GM12878 (cell line): ENCODE measurements around the gene GBX1. TPM values are rescaled to one million over a fixed set of nuclear protein-coding genes. Genes with fewer than 3 reads are reported as not detected.

ENCODE experiments used
- ATAC-seq: fragments of 200-7000 bp; cut with Tn5 transposase; 3 replicates; pipeline ENCODE4 v1.9.1; 2020; ENCODE audit warnings: mild to moderate bottlenecking, moderate library complexity
- BruUV-seq: library from RNA; stranded (reverse); fragments of 400-500 nt; replicated peaks from 2 replicates; lab custom pipeline; 2021; lab: Mats Ljungman, UMichigan
- CTCF ChIA-PET: fragments of 300-600 bp; sonication (Branson Sonifier 250); formaldehyde crosslinking; extraction: SDS; loops from one replicate; lab custom pipeline; 2021; ENCODE audit warnings: inconsistent platforms; lab: Yijun Ruan, JAX
- POLR2A ChIA-PET: fragments of 350-600 bp; formaldehyde crosslinking; extraction: SDS; loops from one replicate; lab custom pipeline; 2021; ENCODE audit warnings: inconsistent platforms; lab: Charles Lee
- RAD21 ChIA-PET: fragments of 300-600 bp; sonication (Branson Sonifier 250); formaldehyde crosslinking; loops from one replicate; lab custom pipeline; 2023; ENCODE audit warnings: antibody characterized with exemption; ENCODE audit not compliant: unreplicated experiment; lab: Charles Lee
- SMC1A ChIA-PET: fragments of 300-600 bp; sonication (Branson Sonifier 250); formaldehyde crosslinking; loops from one replicate; lab custom pipeline; 2023; ENCODE audit not compliant: unreplicated experiment, uncharacterized antibody; lab: Charles Lee
- DNase-seq: peaks from one replicate; pipeline ENCODE4 v3.0.0-alpha.2; 2011; ENCODE audit warnings: low read depth, low spot score
- FAIRE-seq: peaks from 3 replicates; lab custom pipeline; 2011; peaks lifted over from hg19 to GRCh38; lab: Jason Lieb, UNC
- H2AFZ ChIP-seq: 2 replicates; pipeline ENCODE4 v1.6.0; 2011; ENCODE audit warnings: low read depth, low read length, control low read depth; ENCODE audit not compliant: control insufficient read depth
- H3K27ac ChIP-seq: 2 replicates; pipeline ENCODE4 v1.5.1; 2011; ENCODE audit warnings: control low read depth; ENCODE audit not compliant: control insufficient read depth, insufficient read depth
- H3K27me3 ChIP-seq, 2 experiments: replicated peaks in 1 of 2; 2 replicates each; pipeline versions ENCODE4 v1.6.0 to v1.6.1; 2011; ENCODE audit warnings: low read length in 1 of 2; ENCODE audit not compliant: control insufficient read depth in 2 of 2, insufficient read depth in 2 of 2
- H3K36me3 ChIP-seq, 2 experiments: 2 replicates each; pipeline ENCODE4 v1.5.1; 2011; ENCODE audit warnings: low read length in 1 of 2; ENCODE audit not compliant: control insufficient read depth in 2 of 2, insufficient read depth in 2 of 2
- H3K4me1 ChIP-seq: 2 replicates; pipeline ENCODE4 v1.6.1; 2011; ENCODE audit warnings: mild to moderate bottlenecking, low read length, moderate library complexity, mixed read lengths; ENCODE audit not compliant: control insufficient read depth, insufficient read depth
- H3K4me2 ChIP-seq: 2 replicates; pipeline ENCODE4 v1.6.0; 2011; ENCODE audit warnings: control low read depth; ENCODE audit not compliant: control insufficient read depth, insufficient read depth
- H3K4me3 ChIP-seq: fragments of 200-600 bp; sonication (generic); 2 replicates; pipeline ENCODE4 v1.5.1; 2016
- H3K79me2 ChIP-seq: 2 replicates; pipeline ENCODE4 v1.6.0; 2011; ENCODE audit warnings: low read length; ENCODE audit not compliant: control insufficient read depth, insufficient read depth
- H3K9ac ChIP-seq: 2 replicates; pipeline ENCODE4 v1.8.0; 2011; ENCODE audit warnings: low read length, control low read depth, mixed read lengths; ENCODE audit not compliant: control insufficient read depth, insufficient read depth
- H3K9me3 ChIP-seq: replicated peaks from 3 replicates; pipeline ENCODE4 v1.5.1; 2011; ENCODE audit warnings: mild to moderate bottlenecking, low read length; ENCODE audit not compliant: control insufficient read depth, insufficient read depth
- H4K20me1 ChIP-seq: 2 replicates; pipeline ENCODE4 v1.6.0; 2011; ENCODE audit not compliant: control insufficient read depth, insufficient read depth
- ATF2 ChIP-seq: IDR thresholded peaks from 2 replicates; pipeline ENCODE4 v1.6.1; 2012; ENCODE audit warnings: low read length, inconsistent platforms
- BHLHE40 ChIP-seq, 2 experiments: fragments of 450-650 bp in 1 of 2; IDR thresholded peaks; 2 replicates each; pipeline ENCODE4 v1.6.1; 2011 to 2017; ENCODE audit warnings: low read depth in 2 of 2, borderline replicate concordance in 1 of 2, improper control_type of control experiment in 1 of 2, low read length in 1 of 2, mild to moderate bottlenecking in 1 of 2
- DPF2 ChIP-seq: fragments of 450-650 bp; IDR thresholded peaks from 2 replicates; pipeline ENCODE4 v1.6.1; 2017; ENCODE audit warnings: mild to moderate bottlenecking
- ETV6 ChIP-seq, 2 experiments: fragments of 450-650 bp in 1 of 2; IDR thresholded peaks in 1 of 2; conservative IDR thresholded peaks in 1 of 2; 2 replicates each; pipeline ENCODE4 v1.6.1; 2014; ENCODE audit warnings: antibody characterized with exemption in 1 of 2, borderline replicate concordance in 1 of 2, low read depth in 1 of 2, mild to moderate bottlenecking in 1 of 2, moderate library complexity in 1 of 2
- JUNB ChIP-seq: IDR thresholded peaks from 2 replicates; pipeline ENCODE4 v1.6.1; 2016; ENCODE audit warnings: antibody characterized with exemption, mild to moderate bottlenecking
- NRF1 ChIP-seq: conservative IDR thresholded peaks from 2 replicates; pipeline ENCODE4 v1.6.1; 2011; ENCODE audit warnings: mild to moderate bottlenecking, low read depth, low read length, improper control_type of control experiment
- POLR2AphosphoS2 ChIP-seq: IDR thresholded peaks from 2 replicates; pipeline ENCODE4 v1.6.1; 2011; ENCODE audit warnings: low read depth, mild to moderate bottlenecking, low read length, improper control_type of control experiment, moderate library complexity
- SIX5 ChIP-seq: IDR thresholded peaks from 2 replicates; pipeline ENCODE4 v1.6.1; 2011; ENCODE audit warnings: mild to moderate bottlenecking, low read depth, low read length, moderate library complexity; ENCODE audit not compliant: severe bottlenecking
- SMC3 ChIP-seq: IDR thresholded peaks from 2 replicates; pipeline ENCODE4 v1.6.1; 2011; ENCODE audit warnings: low read length, improper control_type of control experiment, borderline replicate concordance
- SREBF2 ChIP-seq: IDR thresholded peaks from 2 replicates; pipeline ENCODE4 v1.6.1; 2012; ENCODE audit warnings: mild to moderate bottlenecking, low read length
- TARDBP ChIP-seq: IDR thresholded peaks from 2 replicates; pipeline ENCODE4 v1.6.1; 2016; ENCODE audit warnings: borderline replicate concordance
- TCF3 ChIP-seq: IDR thresholded peaks from 2 replicates; pipeline ENCODE4 v1.6.1; 2012; ENCODE audit warnings: low read depth, mild to moderate bottlenecking, low read length, borderline replicate concordance; ENCODE audit not compliant: insufficient read depth
- WRNIP1 ChIP-seq: IDR thresholded peaks from 2 replicates; pipeline ENCODE4 v1.6.1; 2011; ENCODE audit warnings: low read depth, low read length, improper control_type of control experiment, borderline replicate concordance
- ZBTB11 ChIP-seq: fragments of 450-650 bp; formaldehyde crosslinking; IDR thresholded peaks from 2 replicates; pipeline ENCODE4 v1.5.0; 2022; ENCODE audit warnings: mild to moderate bottlenecking, missing genetic modification characterization
- WGBS: methylation state at CpG from one replicate; pipeline ENCODE4 v1.1.6; 2016; ENCODE audit warnings: low lambda C conversion rate; ENCODE audit not compliant: insufficient replicate concordance, insufficient coverage; ENCODE audit errors: missing lambda C conversion rate; 5-methylcytosine and 5-hydroxymethylcytosine counted together
- in situ Hi-C: fragments of 300-500 bp; cut with MboI; formaldehyde crosslinking; loops from 9 replicates; pipeline ENCODE4 v1.14.3; 2018; ENCODE audit warnings: mixed read lengths
- intact Hi-C: fragments of 100-400 bp; cut with micrococcal nuclease; formaldehyde crosslinking; loops from one replicate; pipeline ENCODE4 v1.14.2; 2022; ENCODE audit not compliant: unreplicated experiment
- polyA plus RNA-seq, 11 experiments: library from polyadenylated mRNA; depleted of rRNA in 4 of 11; unstranded in 6 of 11; stranded (reverse) in 5 of 11; fragments of >200 nt; fragmentation: Nextera tagmentation in 4 of 11; fragmentation: Illumina TruSeq in 1 of 11; extraction: Ambion mirVana in 4 of 11; extraction: Trizol in 1 of 11; gene quantifications; 1 replicate in 1 of 11; 2 replicates in 10 of 11; pipeline versions ENCODE4 v1.2.1 to v1.2.3, GENCODE V29; 2011 to 2016; ENCODE audit warnings: inconsistent platforms in 2 of 11, missing spikeins in 2 of 11, low read depth in 1 of 11
- total RNA-seq, 4 experiments: library from RNA; depleted of rRNA in 3 of 4; stranded (reverse); fragments of >200 nt in 3 of 4; fragmentation: Illumina TruSeq in 1 of 4; extraction: Trizol in 1 of 4; gene quantifications; 2 replicates each; pipeline versions ENCODE4 v1.2.1 to v1.2.3, GENCODE V29; 2013 to 2021
- TF ChIP-seq, protein P1 (sequence below): fragments of 450-650 bp; IDR thresholded peaks from 2 replicates; pipeline ENCODE4 v1.6.1; 2017; ENCODE audit warnings: mild to moderate bottlenecking, moderate library complexity

The GBX1 gene
- total and polyA plus RNA-seq, 10 of the 15 experiments (the other 5 are each of a cell fraction or from before 2014, with no cell fraction given): not detected

GRCh38 chr7:151207804-151208203 is 40.3 kb upstream of the GBX1 start:
- H3K9ac ChIP-seq: no peak overlapping the region
- SMC1A ChIA-PET: no interaction called here
- DNase-seq: no peak
- in situ Hi-C loops (no loop called here), intact Hi-C loops (no loop called here)
- H3K4me1 ChIP-seq: no peaks in the 10 kb centered on the region
- RAD21 ChIA-PET: no interaction called here
- H3K4me2 ChIP-seq: no peak overlapping the region
- BruUV-seq: no TSS peak
- H3K36me3 ChIP-seq: no peaks in the 10 kb centered on the region
- no peak for ATAC-seq
- H2AFZ ChIP-seq: no peak overlapping the region
- WGBS: 73% methylated on average over 12 of the region's 12 CpGs
- peaks cover 1 to 2% of the 10 kb centered on the region in 2 experiments; a peak in 3 of 4 replicates for H3K27me3 ChIP-seq
- POLR2A ChIA-PET: interaction anchor here (1.5 kb wide), 1 partner anchor 19 kb away, joined by 6 read pairs; the partner anchor contains the start of gene ABCF2
- H3K27ac ChIP-seq: no peak overlapping the region
- no peaks in the 10 kb centered on the region for H4K20me1 ChIP-seq
- FAIRE-seq: no peak
- CTCF ChIA-PET: interaction anchor here (0.8 to 2.0 kb wide), 2 partner anchors 9 to 36 kb away, joined by 3 to 7 read pairs; no protein-coding TSS in a partner anchor
- no peaks in the 10 kb centered on the region for H3K79me2 ChIP-seq
- H3K4me3 ChIP-seq: no peak overlapping the region
- H3K9me3 ChIP-seq: no peaks in the 10 kb centered on the region
- TF ChIP-seq WRNIP1 (no peak), DPF2 (no peak), SMC3 (no peak), TCF3 (no peak), TARDBP (no peak), JUNB (no peak), SREBF2 (no peak), NRF1 (no peak), BHLHE40 (IDR thresholded peaks at IDR 0.05; ENCODE audit: borderline replicate concordance in 1 of 2, low read depth in 2 of 2, low read length in 1 of 2) (no peak), ATF2 (no peak), ETV6 (conservative IDR thresholded peaks at IDR 0.05 in 1 of 2, IDR thresholded peaks at IDR 0.05 in 1 of 2; ENCODE audit: borderline replicate concordance in 1 of 2, low read depth in 1 of 2) (no peak), ZBTB11 (CRISPR knock-in tag) (no peak), SIX5 (no peak), POLR2AphosphoS2 (no peak)
- TF ChIP-seq, protein P1, sequence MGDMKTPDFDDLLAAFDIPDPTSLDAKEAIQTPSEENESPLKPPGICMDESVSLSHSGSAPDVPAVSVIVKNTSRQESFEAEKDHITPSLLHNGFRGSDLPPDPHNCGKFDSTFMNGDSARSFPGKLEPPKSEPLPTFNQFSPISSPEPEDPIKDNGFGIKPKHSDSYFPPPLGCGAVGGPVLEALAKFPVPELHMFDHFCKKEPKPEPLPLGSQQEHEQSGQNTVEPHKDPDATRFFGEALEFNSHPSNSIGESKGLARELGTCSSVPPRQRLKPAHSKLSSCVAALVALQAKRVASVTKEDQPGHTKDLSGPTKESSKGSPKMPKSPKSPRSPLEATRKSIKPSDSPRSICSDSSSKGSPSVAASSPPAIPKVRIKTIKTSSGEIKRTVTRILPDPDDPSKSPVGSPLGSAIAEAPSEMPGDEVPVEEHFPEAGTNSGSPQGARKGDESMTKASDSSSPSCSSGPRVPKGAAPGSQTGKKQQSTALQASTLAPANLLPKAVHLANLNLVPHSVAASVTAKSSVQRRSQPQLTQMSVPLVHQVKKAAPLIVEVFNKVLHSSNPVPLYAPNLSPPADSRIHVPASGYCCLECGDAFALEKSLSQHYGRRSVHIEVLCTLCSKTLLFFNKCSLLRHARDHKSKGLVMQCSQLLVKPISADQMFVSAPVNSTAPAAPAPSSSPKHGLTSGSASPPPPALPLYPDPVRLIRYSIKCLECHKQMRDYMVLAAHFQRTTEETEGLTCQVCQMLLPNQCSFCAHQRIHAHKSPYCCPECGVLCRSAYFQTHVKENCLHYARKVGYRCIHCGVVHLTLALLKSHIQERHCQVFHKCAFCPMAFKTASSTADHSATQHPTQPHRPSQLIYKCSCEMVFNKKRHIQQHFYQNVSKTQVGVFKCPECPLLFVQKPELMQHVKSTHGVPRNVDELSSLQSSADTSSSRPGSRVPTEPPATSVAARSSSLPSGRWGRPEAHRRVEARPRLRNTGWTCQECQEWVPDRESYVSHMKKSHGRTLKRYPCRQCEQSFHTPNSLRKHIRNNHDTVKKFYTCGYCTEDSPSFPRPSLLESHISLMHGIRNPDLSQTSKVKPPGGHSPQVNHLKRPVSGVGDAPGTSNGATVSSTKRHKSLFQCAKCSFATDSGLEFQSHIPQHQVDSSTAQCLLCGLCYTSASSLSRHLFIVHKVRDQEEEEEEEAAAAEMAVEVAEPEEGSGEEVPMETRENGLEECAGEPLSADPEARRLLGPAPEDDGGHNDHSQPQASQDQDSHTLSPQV: no peak
